Spleen (tissue), 11 donors: ENCODE results near the gene SHISA5. TPM values are rescaled to one million over a fixed set of nuclear protein-coding genes. Genes with fewer than 3 reads are reported as not detected.

Experiments used
- DNase-seq: peaks from one replicate; pipeline ENCODE4 v3.0.0-alpha.2; 2020
- H3K27ac ChIP-seq, 8 donors: fragments of 200-600 bp; sonication (generic) in 7 of 8; 1 replicate in 4 of 8; 2 replicates in 4 of 8; pipeline versions ENCODE4 v1.5.0 to v1.8.0; 2016 to 2021; ENCODE audit warnings: inconsistent platforms in 4 of 8, mild to moderate bottlenecking in 4 of 8, moderate library complexity in 1 of 8
- H3K27me3 ChIP-seq, 7 donors: fragments of 200-600 bp; sonication (generic) in 6 of 7; replicated peaks in 1 of 7; 1 replicate in 4 of 7; 2 replicates in 3 of 7; pipeline versions ENCODE4 v1.5.0 to v1.8.0; 2016 to 2021; ENCODE audit warnings: inconsistent platforms in 3 of 7, mild to moderate bottlenecking in 1 of 7
- H3K36me3 ChIP-seq, 6 donors: fragments of 200-600 bp; sonication (generic) in 5 of 6; 1 replicate in 4 of 6; 2 replicates in 2 of 6; pipeline versions ENCODE4 v1.5.0 to v1.8.0; 2016 to 2021; ENCODE audit warnings: inconsistent platforms in 2 of 6
- H3K4me1 ChIP-seq, 6 donors: fragments of 200-600 bp; sonication (generic) in 5 of 6; 1 replicate in 3 of 6; 2 replicates in 3 of 6; pipeline versions ENCODE4 v1.5.0 to v1.8.0; 2016 to 2021; ENCODE audit warnings: inconsistent platforms in 3 of 6
- H3K4me3 ChIP-seq, 8 donors: fragments of 200-600 bp; sonication (generic) in 7 of 8; 1 replicate in 4 of 8; 2 replicates in 4 of 8; pipeline versions ENCODE4 v1.5.0 to v1.8.0; 2016 to 2021; ENCODE audit warnings: inconsistent platforms in 4 of 8, mild to moderate bottlenecking in 4 of 8, moderate library complexity in 2 of 8
- H3K9me3 ChIP-seq, 8 donors: fragments of 200-600 bp; sonication (generic) in 7 of 8; 1 replicate in 4 of 8; 2 replicates in 4 of 8; pipeline versions ENCODE4 v1.5.0 to v1.8.0; 2016 to 2021; ENCODE audit warnings: inconsistent platforms in 4 of 8
- CTCF ChIP-seq, 11 experiments: fragments of 200-600 bp in 7 of 11; fragments of 450-650 bp in 4 of 11; sonication (generic) in 4 of 11; IDR thresholded peaks in 8 of 11; conservative IDR thresholded peaks in 3 of 11; 1 replicate in 7 of 11; 2 replicates in 4 of 11; pipeline versions ENCODE4 v1.4.0 to v1.8.0; 2016 to 2021; ENCODE audit warnings: antibody characterized with exemption in 11 of 11, inconsistent platforms in 4 of 11, mild to moderate bottlenecking in 1 of 11
- POLR2A ChIP-seq, 3 donors: fragments of 450-650 bp; IDR thresholded peaks; one replicate each; pipeline ENCODE4 v1.5.1; 2017; ENCODE audit warnings: antibody characterized with exemption in 3 of 3, mild to moderate bottlenecking in 1 of 3
- POLR2AphosphoS5 ChIP-seq, 3 donors: sonication (generic); formaldehyde crosslinking; IDR thresholded peaks; one replicate each; pipeline ENCODE4 v1.5.1; 2017; ENCODE audit warnings: antibody characterized with exemption in 3 of 3
- WGBS, 5 donors: extraction: QIAGEN DNeasy Blood & Tissue Kit in 3 of 5; methylation state at CpG; one replicate each; pipeline versions ENCODE4 v1.1.5 to v1.1.7; 2013 to 2018; 5-methylcytosine and 5-hydroxymethylcytosine counted together
- intact Hi-C: fragments of 100-400 bp; cut with DNase I; formaldehyde crosslinking; loops from one replicate; pipeline ENCODE4 v1.15.0; 2023; ENCODE audit warnings: low total_unique reads
- polyA plus RNA-seq, 3 donors: library from polyadenylated mRNA; stranded (reverse); fragments of 200-250 nt; gene quantifications; one replicate each; pipeline ENCODE4 v1.2.1, GENCODE V29; 2013
- total RNA-seq, 7 donors: library from RNA; depleted of rRNA in 3 of 7; stranded (reverse); fragments of >200 nt in 3 of 7; fragmentation: NEBNext Ultra II Directional in 4 of 7; extraction: Animal tissue kit (Norgen Biotek cat#: 25700) in 4 of 7; gene quantifications; one replicate each; pipeline versions ENCODE4 v1.1.0 to v1.2.1, GENCODE V29; 2016 to 2021
- donor health status: healthy with polysubstance abuse.
- donor health status: DM: no; HTN: no; CAD: no; lungs with moderate emphysema.
- donor health status: DM: no; HTN: no; CAD: no.
- donor health status: Bipolar disorder and iron deficiency.
- donor health status: healthy.
- donor health status: DM: no; HTN: no; CAD: no.
- donor health status: DM: yes; HTN: yes; CAD: no.

SHISA5 gene
- total and polyA plus RNA-seq, 10 donors: 80.2 to 227 (median 173) TPM

DNA sequence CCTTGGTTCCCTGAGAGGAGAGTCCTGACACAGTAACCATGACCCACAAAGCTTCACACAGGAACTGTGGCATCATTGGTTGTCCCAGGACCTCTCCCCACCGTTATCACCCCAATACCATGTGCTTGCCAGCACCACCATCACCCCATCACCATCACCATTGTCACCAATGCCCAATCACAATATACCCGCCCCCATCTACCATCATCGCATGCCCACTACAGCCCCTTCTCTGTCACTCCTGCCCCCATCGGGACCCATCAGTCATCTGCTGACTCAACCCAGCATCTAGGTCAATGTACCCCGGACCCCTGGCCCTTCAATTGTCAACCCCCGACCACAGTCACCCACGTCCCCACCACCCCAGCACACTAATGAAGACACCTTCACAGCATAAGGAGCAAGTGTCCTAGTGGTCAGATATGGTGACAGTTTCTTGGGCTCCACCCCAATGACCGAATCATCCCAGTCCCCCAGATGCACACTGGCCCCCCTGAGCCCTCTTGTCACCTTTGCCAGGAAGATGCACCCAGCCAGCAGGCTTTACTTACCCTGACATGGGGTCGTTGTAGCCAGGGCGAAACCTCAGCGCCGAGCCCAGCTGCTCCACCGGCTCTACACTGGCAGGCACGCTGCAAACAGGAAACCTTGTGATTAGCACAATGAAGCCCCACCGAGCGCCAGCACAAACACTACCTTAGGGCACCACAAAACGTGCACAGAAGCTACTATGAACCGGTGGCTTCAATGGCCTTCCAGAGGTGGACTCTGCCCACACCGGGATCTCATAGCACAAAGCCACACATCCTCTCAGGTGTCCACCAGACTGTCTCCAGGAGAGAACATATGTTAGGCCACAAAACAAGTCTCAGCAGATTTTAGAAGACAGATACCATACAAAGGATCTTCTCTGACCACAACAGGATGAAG is 25.1 kb downstream of the SHISA5 start:
- peak; percentile 90 for DNase-seq
- 40 to 48% (median 44%) methylated on average over 19 of the region's 19 CpGs for WGBS, 5 donors
- Histone ChIP-seq H3K4me1 (peaks cover 7 to 69% (median 43%) of the 10 kb centered on the region in 6 donors), H3K9me3 (no peaks in the 10 kb centered on the region), H3K36me3 (peaks cover 0 to 57% (median 0%) of the 10 kb centered on the region in 6 donors), H3K27me3 (no peaks in the 10 kb centered on the region), H3K27ac (peak overlapping the region; percentile 41 to 99 (median 83)), H3K4me3 (peak overlapping the region in 5 of 8 donors; percentile 2 to 64 (median 21))
- TF ChIP-seq CTCF (IDR thresholded peaks at IDR 0.05 in 8 of 11, conservative IDR thresholded peaks at IDR 0.05 in 3 of 11) (peak in 2 of 11 experiments; percentile 8 to 9), POLR2A (IDR thresholded peaks at IDR 0.05) (no peak), POLR2AphosphoS5 (IDR thresholded peaks at IDR 0.05) (peak in 2 of 3 donors; percentile 52 to 55)
- intact Hi-C loops: no loop called here

DNA sequence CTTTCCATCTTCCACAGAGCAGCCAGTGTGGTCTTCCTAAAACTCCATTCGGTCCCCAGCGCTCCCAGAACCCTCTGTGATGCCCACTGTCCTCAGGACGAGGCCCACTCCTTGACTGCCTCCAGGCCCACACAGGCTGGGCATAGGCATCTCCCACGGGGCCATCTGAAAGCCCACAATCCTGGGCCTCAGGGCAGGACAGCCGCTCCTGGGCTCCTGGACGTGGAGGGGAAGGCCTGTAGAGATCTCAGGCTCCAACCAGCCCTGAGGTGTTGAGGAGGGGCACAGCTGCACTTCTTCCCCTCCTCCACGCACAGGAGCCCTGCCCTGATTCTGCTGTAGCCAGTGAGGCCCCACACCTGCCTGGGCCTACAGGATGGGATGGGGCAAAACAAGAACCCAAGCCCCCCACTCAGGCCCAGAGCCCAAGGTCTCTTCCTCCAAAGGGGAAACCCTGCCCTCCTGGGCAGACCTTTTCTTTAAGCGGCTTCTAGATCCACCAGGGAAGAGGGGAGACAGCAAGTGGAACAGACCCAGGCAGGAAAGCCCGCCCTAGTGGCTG is 25.9 kb downstream of the SHISA5 start:
- TF ChIP-seq POLR2AphosphoS5 (IDR thresholded peaks at IDR 0.05) (no peak), CTCF (IDR thresholded peaks at IDR 0.05 in 8 of 11, conservative IDR thresholded peaks at IDR 0.05 in 3 of 11) (no peak), POLR2A (IDR thresholded peaks at IDR 0.05) (no peak)
- H3K4me1 ChIP-seq: peaks cover 15 to 78% (median 51%) of the 10 kb centered on the region in 6 donors
- H3K36me3 ChIP-seq: peaks cover 0 to 57% (median 0%) of the 10 kb centered on the region in 6 donors
- H3K9me3 ChIP-seq: no peaks in the 10 kb centered on the region
- peak overlapping the region in 3 of 8 donors; percentile 17 to 64 (median 29) for H3K4me3 ChIP-seq
- intact Hi-C loops: no loop called here
- H3K27me3 ChIP-seq: no peaks in the 10 kb centered on the region
- H3K27ac ChIP-seq: peak overlapping the region; percentile 41 to 99 (median 83)
- DNase-seq: no peak
- WGBS, 5 donors: 83 to 93% (median 88%) methylated on average over 8 to 9 of the region's 9 CpGs

- 84 to 88% (median 88%) methylated on average over 9 of the region's 9 CpGs for WGBS, 5 donors
- DNase-seq: peak; percentile 73
- Histone ChIP-seq H3K27me3 (no peaks in the 10 kb centered on the region), H3K36me3 (peaks cover 0 to 57% (median 0%) of the 10 kb centered on the region in 6 donors), H3K4me3 (no peak overlapping the region), H3K4me1 (peaks cover 19 to 88% (median 62%) of the 10 kb centered on the region in 6 donors), H3K27ac (peak overlapping the region in 5 of 8 donors; percentile 41 to 99 (median 92)), H3K9me3 (no peaks in the 10 kb centered on the region)
- intact Hi-C loops: no loop called here
- TF ChIP-seq CTCF (IDR thresholded peaks at IDR 0.05 in 8 of 11, conservative IDR thresholded peaks at IDR 0.05 in 3 of 11) (no peak), POLR2AphosphoS5 (IDR thresholded peaks at IDR 0.05) (peak in 1 of 3 donors; percentile 47), POLR2A (IDR thresholded peaks at IDR 0.05) (no peak)
Measured at GRCh38 chr3:48476426-48477053, 27.4 kb downstream of the SHISA5 start.
